NT2/D1 (cell line): ENCODE results near the gene TBC1D10A.

Experiments
- SUZ12 ChIP-seq: IDR thresholded peaks from 2 replicates; pipeline ENCODE4 v1.6.1; 2011; ENCODE audit not compliant: insufficient read length, insufficient read depth; ENCODE audit errors: extremely low read depth
- YY1 ChIP-seq: IDR thresholded peaks from 2 replicates; pipeline ENCODE4 v1.6.1; 2011; ENCODE audit not compliant: insufficient read length, insufficient read depth
- ZNF274 ChIP-seq: IDR thresholded peaks from 2 replicates; pipeline ENCODE4 v1.6.1; 2011; ENCODE audit warnings: mild to moderate bottlenecking, low read depth, low read length

DNA sequence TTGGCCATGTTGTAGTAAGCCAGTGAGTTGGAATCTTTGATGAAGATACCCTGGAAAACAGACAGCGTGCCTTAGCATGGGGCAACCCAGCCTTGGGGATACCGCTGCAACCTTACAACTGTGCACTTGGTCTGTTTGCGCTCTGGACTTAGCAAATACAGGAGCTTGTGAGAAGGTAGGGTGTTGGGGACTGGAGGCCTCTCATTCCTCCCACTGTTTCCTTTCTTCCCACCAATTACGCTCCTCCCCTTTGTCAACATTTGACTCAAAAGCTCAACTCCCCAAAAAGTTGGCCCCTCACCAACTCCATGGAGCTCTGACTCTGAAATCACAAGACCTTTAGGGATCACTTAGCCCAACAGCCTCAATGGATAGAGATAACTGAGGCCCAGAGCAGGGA is 7.9 kb upstream of the TBC1D10A start:
- TF ChIP-seq YY1 (no peak), ZNF274 (no peak), SUZ12 (no peak)
